A673 (cell line): ENCODE results near the gene LRRC3. TPM values are rescaled to one million over a fixed set of nuclear protein-coding genes. Genes with fewer than 3 reads are reported as not detected.

Source experiments
- BruUV-seq: library from RNA; stranded (reverse); fragments of 400-500 nt; replicated peaks from 2 replicates; lab custom pipeline; 2021; lab: Mats Ljungman, UMichigan
- CTCF ChIA-PET: fragments of 300-600 bp; sonication (Branson Sonifier 250); formaldehyde crosslinking; loops from one replicate; lab custom pipeline; 2022; ENCODE audit warnings: antibody characterized with exemption; lab: Charles Lee
- POLR2A ChIA-PET: fragments of 300-600 bp; sonication (Branson Sonifier 250); formaldehyde crosslinking; loops from one replicate; lab custom pipeline; 2022; ENCODE audit warnings: antibody characterized with exemption; ENCODE audit not compliant: low non-redundant PET; lab: Charles Lee
- DNase-seq: peaks from one replicate; pipeline ENCODE4 v3.0.0-alpha.2; 2015; ENCODE audit warnings: low spot score
- H3K27ac ChIP-seq: fragments of 200-600 bp; sonication (generic); 2 replicates; pipeline ENCODE4 v1.5.1; 2016; ENCODE audit warnings: mixed run types, low read depth, mild to moderate bottlenecking, mixed read lengths, antibody characterized with exemption, low read length; ENCODE audit not compliant: poor library complexity, severe bottlenecking
- H3K27me3 ChIP-seq: fragments of 200-600 bp; sonication (generic); replicated peaks from 2 replicates; pipeline ENCODE4 v1.6.1; 2017; ENCODE audit warnings: mixed run types, low read depth, mild to moderate bottlenecking, mixed read lengths, antibody characterized with exemption, low read length; ENCODE audit not compliant: insufficient read depth, poor library complexity
- H3K36me3 ChIP-seq: fragments of 200-600 bp; sonication (generic); 2 replicates; pipeline ENCODE4 v1.6.1; 2016; ENCODE audit warnings: mixed run types, mild to moderate bottlenecking, mixed read lengths, antibody characterized with exemption, low read length; ENCODE audit not compliant: insufficient read depth, poor library complexity, severe bottlenecking
- H3K4me1 ChIP-seq: fragments of 200-600 bp; sonication (generic); 2 replicates; pipeline ENCODE4 v1.6.1; 2017; ENCODE audit warnings: mixed run types, mild to moderate bottlenecking, mixed read lengths, antibody characterized with exemption, low read length; ENCODE audit not compliant: insufficient read depth, poor library complexity, severe bottlenecking
- H3K4me3 ChIP-seq: fragments of 200-600 bp; sonication (generic); 2 replicates; pipeline ENCODE4 v1.5.1; 2016; ENCODE audit warnings: low read depth, mixed run types, mild to moderate bottlenecking, mixed read lengths, low read length; ENCODE audit not compliant: poor library complexity, severe bottlenecking
- H3K9me3 ChIP-seq: fragments of 200-600 bp; sonication (generic); 2 replicates; pipeline ENCODE4 v1.6.1; 2016; ENCODE audit warnings: mixed run types, low read depth, mild to moderate bottlenecking, mixed read lengths, antibody characterized with exemption, low read length; ENCODE audit not compliant: poor library complexity, severe bottlenecking
- CTCF ChIP-seq: fragments of 300-800, 200-600 bp; sonication (generic); conservative IDR thresholded peaks from 2 replicates; pipeline ENCODE4 v1.5.1; 2017; ENCODE audit warnings: low read depth, mild to moderate bottlenecking, antibody characterized with exemption, low read length, moderate library complexity, mixed read lengths
- EZH2 ChIP-seq: fragments of 200-600 bp; sonication (generic); IDR thresholded peaks from 2 replicates; pipeline ENCODE4 v1.6.1; 2017; ENCODE audit warnings: borderline replicate concordance, low read depth, mild to moderate bottlenecking, mixed read lengths, antibody characterized with exemption, low read length; ENCODE audit not compliant: poor library complexity, severe bottlenecking
- intact Hi-C: fragments of 100-400 bp; cut with micrococcal nuclease; formaldehyde crosslinking; loops from one replicate; pipeline ENCODE4 v1.10.0; 2022; ENCODE audit not compliant: unreplicated experiment
- total RNA-seq: library from RNA; stranded (reverse); gene quantifications from 2 replicates; pipeline ENCODE4 v1.2.3, GENCODE V29; 2021

Gene LRRC3
- total RNA-seq, 1 experiment from 2014 or later = 1.5 TPM

- CTCF ChIA-PET = no interaction called here
- no TSS peak for BruUV-seq
- POLR2A ChIA-PET = no interaction called here
- peak; percentile 49 for DNase-seq
- H3K27me3 ChIP-seq = peaks cover 26% of the 10 kb centered on the region
- no peaks in the 10 kb centered on the region for H3K4me1 ChIP-seq
- H3K27ac ChIP-seq = no peak overlapping the region
- peak overlapping the region; percentile 61 for H3K4me3 ChIP-seq
- TF ChIP-seq CTCF (peak; percentile 36; the same call in 1 of the 2 replicates), EZH2 (no peak)
- H3K9me3 ChIP-seq = peaks cover 6% of the 10 kb centered on the region
- intact Hi-C loops = loop anchor here (10.0 kb wide), 1 partner anchor 101 kb away; the partner anchor contains the start of gene TRPM2
- no peaks in the 10 kb centered on the region for H3K36me3 ChIP-seq
Measured at GRCh38 chr21:44455524-44456213, 359 bp downstream of the LRRC3 start.

GRCh38 chr21:44456214-44456914, 1.1 kb downstream of the LRRC3 start:
- no TSS peak for BruUV-seq
- Histone ChIP-seq H3K4me1 (no peaks in the 10 kb centered on the region), H3K4me3 (peak overlapping the region; percentile 61), H3K9me3 (peaks cover 6% of the 10 kb centered on the region), H3K36me3 (no peaks in the 10 kb centered on the region), H3K27ac (no peak overlapping the region), H3K27me3 (peaks cover 25% of the 10 kb centered on the region)
- TF ChIP-seq CTCF (0 out of 2 replicates have a peak, but pooled peaks have one; percentile 8), EZH2 (no peak)
- ChIA-PET CTCF (no interaction called here), POLR2A (no interaction called here)
- no peak for DNase-seq
- intact Hi-C loops = loop anchor here (10.0 kb wide), 1 partner anchor 102 kb away; the partner anchor contains the start of gene TRPM2

GRCh38 chr21:44456915-44457736, 1.8 kb downstream of the LRRC3 start:
- BruUV-seq = no TSS peak
- no peak overlapping the region for H3K27ac ChIP-seq
- no peak overlapping the region for H3K4me3 ChIP-seq
- ChIA-PET CTCF (no interaction called here), POLR2A (no interaction called here)
- DNase-seq = no peak
- no peak for TF ChIP-seq CTCF
- TF ChIP-seq EZH2 = no peak
- H3K27me3 ChIP-seq = peaks cover 17% of the 10 kb centered on the region
- no peaks in the 10 kb centered on the region for H3K36me3 ChIP-seq
- H3K4me1 ChIP-seq = no peaks in the 10 kb centered on the region
- intact Hi-C loops = loop anchor here (10.0 kb wide), 1 partner anchor 102 kb away; the partner anchor contains the start of gene TRPM2
- H3K9me3 ChIP-seq = peaks cover 6% of the 10 kb centered on the region
